HEK293 (cell line): ENCODE data around the gene PPFIA4.

Experiments
- CTCF ChIP-seq: fragments of 450-650 bp; formaldehyde crosslinking; IDR thresholded peaks from 2 replicates; pipeline ENCODE4 v1.5.1; 2016; ENCODE audit warnings: missing biosample characterization, missing genetic modification characterization
- HOXD13 ChIP-seq: sonication (generic); formaldehyde crosslinking; IDR thresholded peaks from 2 replicates; pipeline ENCODE4 v1.8.0; 2022; ENCODE audit warnings: missing genetic modification reagents, borderline replicate concordance

DNA sequence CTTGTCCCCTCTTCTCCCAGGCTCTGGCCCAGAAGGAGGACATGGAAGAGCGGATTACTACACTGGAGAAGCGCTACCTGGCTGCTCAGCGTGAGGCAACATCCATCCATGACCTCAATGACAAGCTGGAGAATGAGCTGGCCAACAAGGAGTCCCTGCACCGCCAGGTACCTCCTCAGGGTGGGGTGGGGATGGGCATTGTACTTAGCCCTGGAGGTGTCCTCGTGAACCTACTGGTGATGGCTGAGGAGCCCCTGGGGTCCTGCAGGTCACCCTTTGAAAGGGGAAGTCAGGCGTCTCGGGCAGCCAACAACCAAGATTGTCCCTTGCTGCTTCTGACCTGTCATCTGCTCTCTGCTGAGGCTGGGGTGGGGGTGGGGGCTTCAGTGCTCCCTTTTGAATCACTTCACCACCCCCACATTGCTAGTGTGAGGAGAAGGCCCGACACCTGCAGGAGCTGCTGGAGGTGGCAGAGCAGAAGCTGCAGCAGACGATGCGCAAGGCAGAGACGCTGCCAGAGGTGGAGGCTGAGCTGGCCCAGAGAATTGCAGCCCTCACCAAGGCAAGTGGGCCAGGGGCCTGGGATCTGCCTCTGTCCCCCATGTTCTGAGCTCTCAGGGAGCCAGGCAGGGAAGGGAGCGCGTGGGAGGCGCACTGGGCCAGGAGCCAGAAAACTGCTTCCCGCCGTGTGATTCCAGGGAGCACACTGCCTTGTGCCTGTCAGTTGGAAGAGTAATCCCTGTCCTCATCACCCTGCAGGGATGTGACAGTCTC lies 19.7 kb downstream of the PPFIA4 start:
- TF ChIP-seq HOXD13 (CRISPR knock-in tag) (no peak), CTCF (no peak)
